Measurements from ENCODE around the gene NEURL1B.

The NEURL1B gene

DNA sequence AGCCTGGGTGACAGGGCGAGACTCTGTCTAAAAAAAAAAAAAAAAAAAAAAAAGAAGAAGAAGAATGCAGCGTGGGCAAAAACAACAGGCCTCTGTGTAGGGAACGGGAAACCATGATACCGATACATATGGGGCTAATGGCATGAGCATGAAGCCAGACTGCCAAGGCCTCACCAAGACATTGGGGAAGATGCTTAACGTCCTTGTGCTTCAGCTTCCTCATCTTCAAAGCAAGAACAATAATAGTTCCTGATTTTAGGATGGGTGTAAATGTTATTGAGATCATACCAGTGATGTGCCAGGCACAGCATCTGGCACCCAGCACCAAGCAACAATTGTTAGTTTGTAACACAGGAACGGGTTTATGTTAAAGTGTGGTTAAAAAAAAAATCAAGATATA is 51.4 kb downstream of the NEURL1B start:
- ChIA-PET CTCF (interaction anchor here (0.7 to 1.1 kb wide), 3 partner anchors 211 to 358 kb away, joined by 3 to 4 read pairs (median 4); no protein-coding TSS in a partner anchor), POLR2A (no interaction called here)
- Histone ChIP-seq H3K4me3 (ENCODE audit: low read depth, low read length) (no peak overlapping the region), H3K27ac (ENCODE audit: extremely low read depth, low read depth, low read length) (no peak overlapping the region), H3K9me3 (ENCODE audit: control insufficient read depth, insufficient read depth, low read depth, low read length) (no peaks in the 10 kb centered on the region), H3K4me1 (ENCODE audit: control insufficient read depth, insufficient read depth, low read length) (no peaks in the 10 kb centered on the region), H3K36me3 (ENCODE audit: control insufficient read depth in 2 of 2, insufficient read depth in 1 of 2, low read length in 2 of 2) (no peaks in the 10 kb centered on the region)
- TF ChIP-seq ZNF223 (tag by site-specific recombination; IDR thresholded peaks at IDR 0.05) (no peak), ZNF121 (tag by site-specific recombination; IDR thresholded peaks at IDR 0.05) (no peak), ZNF366 (tag by site-specific recombination; conservative IDR thresholded peaks at IDR 0.05) (no peak), ZNF624 (tag by site-specific recombination; IDR thresholded peaks at IDR 0.05) (no peak), ZNF175 (tag by site-specific recombination; IDR thresholded peaks at IDR 0.05) (no peak), MYNN (tag by site-specific recombination; IDR thresholded peaks at IDR 0.05; ENCODE audit: borderline replicate concordance) (no peak), ZXDB (tag by site-specific recombination; IDR thresholded peaks at IDR 0.05) (no peak), ZNF404 (tag by site-specific recombination; IDR thresholded peaks at IDR 0.05) (no peak), ZNF529 (tag by site-specific recombination; IDR thresholded peaks at IDR 0.05; ENCODE audit: insufficient replicate concordance) (no peak), ZNF530 (tag by site-specific recombination; IDR thresholded peaks at IDR 0.05; ENCODE audit: low read depth) (no peak), ZSCAN30 (tag by site-specific recombination; IDR thresholded peaks at IDR 0.05) (no peak), ZNF354C (tag by site-specific recombination; IDR thresholded peaks at IDR 0.05; ENCODE audit: borderline replicate concordance, low read depth) (no peak)
- TF ChIP-seq, protein P1, sequence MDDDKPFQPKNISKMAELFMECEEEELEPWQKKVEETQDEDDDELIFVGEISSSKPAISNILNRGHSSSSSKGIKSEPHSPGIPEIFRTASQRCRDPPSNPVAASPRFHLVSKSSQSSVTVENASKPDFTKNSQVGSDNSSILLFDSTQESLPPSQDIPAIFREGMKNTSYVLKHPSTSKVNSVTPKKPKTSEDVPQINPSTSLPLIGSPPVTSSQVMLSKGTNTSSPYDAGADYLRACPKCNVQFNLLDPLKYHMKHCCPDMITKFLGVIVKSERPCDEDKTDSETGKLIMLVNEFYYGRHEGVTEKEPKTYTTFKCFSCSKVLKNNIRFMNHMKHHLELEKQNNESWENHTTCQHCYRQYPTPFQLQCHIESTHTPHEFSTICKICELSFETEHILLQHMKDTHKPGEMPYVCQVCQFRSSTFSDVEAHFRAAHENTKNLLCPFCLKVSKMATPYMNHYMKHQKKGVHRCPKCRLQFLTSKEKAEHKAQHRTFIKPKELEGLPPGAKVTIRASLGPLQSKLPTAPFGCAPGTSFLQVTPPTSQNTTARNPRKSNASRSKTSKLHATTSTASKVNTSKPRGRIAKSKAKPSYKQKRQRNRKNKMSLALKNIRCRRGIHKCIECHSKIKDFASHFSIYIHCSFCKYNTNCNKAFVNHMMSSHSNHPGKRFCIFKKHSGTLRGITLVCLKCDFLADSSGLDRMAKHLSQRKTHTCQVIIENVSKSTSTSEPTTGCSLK (tag by site-specific recombination; IDR thresholded peaks at IDR 0.05) = no peak
- TF ChIP-seq, protein P2, sequence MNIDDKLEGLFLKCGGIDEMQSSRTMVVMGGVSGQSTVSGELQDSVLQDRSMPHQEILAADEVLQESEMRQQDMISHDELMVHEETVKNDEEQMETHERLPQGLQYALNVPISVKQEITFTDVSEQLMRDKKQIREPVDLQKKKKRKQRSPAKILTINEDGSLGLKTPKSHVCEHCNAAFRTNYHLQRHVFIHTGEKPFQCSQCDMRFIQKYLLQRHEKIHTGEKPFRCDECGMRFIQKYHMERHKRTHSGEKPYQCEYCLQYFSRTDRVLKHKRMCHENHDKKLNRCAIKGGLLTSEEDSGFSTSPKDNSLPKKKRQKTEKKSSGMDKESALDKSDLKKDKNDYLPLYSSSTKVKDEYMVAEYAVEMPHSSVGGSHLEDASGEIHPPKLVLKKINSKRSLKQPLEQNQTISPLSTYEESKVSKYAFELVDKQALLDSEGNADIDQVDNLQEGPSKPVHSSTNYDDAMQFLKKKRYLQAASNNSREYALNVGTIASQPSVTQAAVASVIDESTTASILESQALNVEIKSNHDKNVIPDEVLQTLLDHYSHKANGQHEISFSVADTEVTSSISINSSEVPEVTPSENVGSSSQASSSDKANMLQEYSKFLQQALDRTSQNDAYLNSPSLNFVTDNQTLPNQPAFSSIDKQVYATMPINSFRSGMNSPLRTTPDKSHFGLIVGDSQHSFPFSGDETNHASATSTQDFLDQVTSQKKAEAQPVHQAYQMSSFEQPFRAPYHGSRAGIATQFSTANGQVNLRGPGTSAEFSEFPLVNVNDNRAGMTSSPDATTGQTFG (tag by site-specific recombination; IDR thresholded peaks at IDR 0.05; ENCODE audit: borderline replicate concordance) = no peak
- TF ChIP-seq, protein P3, sequence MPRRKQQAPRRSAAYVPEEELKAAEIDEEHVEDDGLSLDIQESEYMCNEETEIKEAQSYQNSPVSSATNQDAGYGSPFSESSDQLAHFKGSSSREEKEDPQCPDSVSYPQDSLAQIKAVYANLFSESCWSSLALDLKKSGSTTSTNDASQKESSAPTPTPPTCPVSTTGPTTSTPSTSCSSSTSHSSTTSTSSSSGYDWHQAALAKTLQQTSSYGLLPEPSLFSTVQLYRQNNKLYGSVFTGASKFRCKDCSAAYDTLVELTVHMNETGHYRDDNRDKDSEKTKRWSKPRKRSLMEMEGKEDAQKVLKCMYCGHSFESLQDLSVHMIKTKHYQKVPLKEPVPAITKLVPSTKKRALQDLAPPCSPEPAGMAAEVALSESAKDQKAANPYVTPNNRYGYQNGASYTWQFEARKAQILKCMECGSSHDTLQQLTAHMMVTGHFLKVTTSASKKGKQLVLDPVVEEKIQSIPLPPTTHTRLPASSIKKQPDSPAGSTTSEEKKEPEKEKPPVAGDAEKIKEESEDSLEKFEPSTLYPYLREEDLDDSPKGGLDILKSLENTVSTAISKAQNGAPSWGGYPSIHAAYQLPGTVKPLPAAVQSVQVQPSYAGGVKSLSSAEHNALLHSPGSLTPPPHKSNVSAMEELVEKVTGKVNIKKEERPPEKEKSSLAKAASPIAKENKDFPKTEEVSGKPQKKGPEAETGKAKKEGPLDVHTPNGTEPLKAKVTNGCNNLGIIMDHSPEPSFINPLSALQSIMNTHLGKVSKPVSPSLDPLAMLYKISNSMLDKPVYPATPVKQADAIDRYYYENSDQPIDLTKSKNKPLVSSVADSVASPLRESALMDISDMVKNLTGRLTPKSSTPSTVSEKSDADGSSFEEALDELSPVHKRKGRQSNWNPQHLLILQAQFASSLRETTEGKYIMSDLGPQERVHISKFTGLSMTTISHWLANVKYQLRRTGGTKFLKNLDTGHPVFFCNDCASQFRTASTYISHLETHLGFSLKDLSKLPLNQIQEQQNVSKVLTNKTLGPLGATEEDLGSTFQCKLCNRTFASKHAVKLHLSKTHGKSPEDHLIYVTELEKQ (tag by site-specific recombination; IDR thresholded peaks at IDR 0.05; ENCODE audit: borderline replicate concordance) = no peak
- TF ChIP-seq, protein P4, sequence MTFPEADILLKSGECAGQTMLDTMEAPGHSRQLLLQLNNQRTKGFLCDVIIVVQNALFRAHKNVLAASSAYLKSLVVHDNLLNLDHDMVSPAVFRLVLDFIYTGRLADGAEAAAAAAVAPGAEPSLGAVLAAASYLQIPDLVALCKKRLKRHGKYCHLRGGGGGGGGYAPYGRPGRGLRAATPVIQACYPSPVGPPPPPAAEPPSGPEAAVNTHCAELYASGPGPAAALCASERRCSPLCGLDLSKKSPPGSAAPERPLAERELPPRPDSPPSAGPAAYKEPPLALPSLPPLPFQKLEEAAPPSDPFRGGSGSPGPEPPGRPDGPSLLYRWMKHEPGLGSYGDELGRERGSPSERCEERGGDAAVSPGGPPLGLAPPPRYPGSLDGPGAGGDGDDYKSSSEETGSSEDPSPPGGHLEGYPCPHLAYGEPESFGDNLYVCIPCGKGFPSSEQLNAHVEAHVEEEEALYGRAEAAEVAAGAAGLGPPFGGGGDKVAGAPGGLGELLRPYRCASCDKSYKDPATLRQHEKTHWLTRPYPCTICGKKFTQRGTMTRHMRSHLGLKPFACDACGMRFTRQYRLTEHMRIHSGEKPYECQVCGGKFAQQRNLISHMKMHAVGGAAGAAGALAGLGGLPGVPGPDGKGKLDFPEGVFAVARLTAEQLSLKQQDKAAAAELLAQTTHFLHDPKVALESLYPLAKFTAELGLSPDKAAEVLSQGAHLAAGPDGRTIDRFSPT (tag by site-specific recombination; IDR thresholded peaks at IDR 0.05) = no peak
- TF ChIP-seq, protein P5, sequence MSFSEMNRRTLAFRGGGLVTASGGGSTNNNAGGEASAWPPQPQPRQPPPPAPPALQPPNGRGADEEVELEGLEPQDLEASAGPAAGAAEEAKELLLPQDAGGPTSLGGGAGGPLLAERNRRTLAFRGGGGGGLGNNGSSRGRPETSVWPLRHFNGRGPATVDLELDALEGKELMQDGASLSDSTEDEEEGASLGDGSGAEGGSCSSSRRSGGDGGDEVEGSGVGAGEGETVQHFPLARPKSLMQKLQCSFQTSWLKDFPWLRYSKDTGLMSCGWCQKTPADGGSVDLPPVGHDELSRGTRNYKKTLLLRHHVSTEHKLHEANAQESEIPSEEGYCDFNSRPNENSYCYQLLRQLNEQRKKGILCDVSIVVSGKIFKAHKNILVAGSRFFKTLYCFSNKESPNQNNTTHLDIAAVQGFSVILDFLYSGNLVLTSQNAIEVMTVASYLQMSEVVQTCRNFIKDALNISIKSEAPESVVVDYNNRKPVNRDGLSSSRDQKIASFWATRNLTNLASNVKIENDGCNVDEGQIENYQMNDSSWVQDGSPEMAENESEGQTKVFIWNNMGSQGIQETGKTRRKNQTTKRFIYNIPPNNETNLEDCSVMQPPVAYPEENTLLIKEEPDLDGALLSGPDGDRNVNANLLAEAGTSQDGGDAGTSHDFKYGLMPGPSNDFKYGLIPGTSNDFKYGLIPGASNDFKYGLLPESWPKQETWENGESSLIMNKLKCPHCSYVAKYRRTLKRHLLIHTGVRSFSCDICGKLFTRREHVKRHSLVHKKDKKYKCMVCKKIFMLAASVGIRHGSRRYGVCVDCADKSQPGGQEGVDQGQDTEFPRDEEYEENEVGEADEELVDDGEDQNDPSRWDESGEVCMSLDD (tag by site-specific recombination; IDR thresholded peaks at IDR 0.05) = no peak
- TF ChIP-seq, protein P6, sequence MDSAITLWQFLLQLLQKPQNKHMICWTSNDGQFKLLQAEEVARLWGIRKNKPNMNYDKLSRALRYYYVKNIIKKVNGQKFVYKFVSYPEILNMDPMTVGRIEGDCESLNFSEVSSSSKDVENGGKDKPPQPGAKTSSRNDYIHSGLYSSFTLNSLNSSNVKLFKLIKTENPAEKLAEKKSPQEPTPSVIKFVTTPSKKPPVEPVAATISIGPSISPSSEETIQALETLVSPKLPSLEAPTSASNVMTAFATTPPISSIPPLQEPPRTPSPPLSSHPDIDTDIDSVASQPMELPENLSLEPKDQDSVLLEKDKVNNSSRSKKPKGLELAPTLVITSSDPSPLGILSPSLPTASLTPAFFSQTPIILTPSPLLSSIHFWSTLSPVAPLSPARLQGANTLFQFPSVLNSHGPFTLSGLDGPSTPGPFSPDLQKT (IDR thresholded peaks at IDR 0.05; ENCODE audit: borderline replicate concordance, low read depth, low read length) = no peak
